GM23338 (cell line): ENCODE data around the gene DPYSL5. TPM values are rescaled to one million over a fixed set of nuclear protein-coding genes. Genes with fewer than 3 reads are reported as not detected.

Experiments
- ATAC-seq: fragments of 200-7000 bp; cut with Tn5 transposase; 3 replicates; pipeline ENCODE4 v1.9.1; 2020
- DNase-seq: peaks from one replicate; pipeline ENCODE4 v3.0.0-alpha.2; 2015; ENCODE audit warnings: low spot score
- H2AFZ ChIP-seq: fragments of 200-600 bp; sonication (generic); 2 replicates; pipeline ENCODE4 v1.8.0; 2016; ENCODE audit warnings: antibody characterized with exemption, mild to moderate bottlenecking, moderate library complexity
- H3F3A ChIP-seq: fragments of 200-600 bp; sonication (generic); replicated peaks from 2 replicates; pipeline ENCODE4 v1.8.0; 2017; ENCODE audit warnings: antibody characterized with exemption, mixed run types, low read depth
- H3K27ac ChIP-seq: fragments of 200-600 bp; sonication (generic); 2 replicates; pipeline ENCODE4 v1.6.1; 2016; ENCODE audit warnings: low read depth
- H3K27me3 ChIP-seq: fragments of 200-600 bp; sonication (generic); 2 replicates; pipeline ENCODE4 v1.8.0; 2016; ENCODE audit warnings: mild to moderate bottlenecking, mixed run types, moderate library complexity; ENCODE audit not compliant: insufficient read depth
- H3K36me3 ChIP-seq: fragments of 200-600 bp; sonication (generic); 2 replicates; pipeline ENCODE4 v1.8.0; 2016; ENCODE audit warnings: mild to moderate bottlenecking; ENCODE audit not compliant: insufficient read depth
- H3K4me1 ChIP-seq: fragments of 200-600 bp; sonication (generic); 2 replicates; pipeline ENCODE4 v1.8.0; 2016; ENCODE audit warnings: mild to moderate bottlenecking, moderate library complexity; ENCODE audit not compliant: insufficient read depth
- H3K4me2 ChIP-seq: fragments of 200-600 bp; sonication (generic); 2 replicates; pipeline ENCODE4 v1.7.1; 2017; ENCODE audit warnings: mixed run types
- H3K4me3 ChIP-seq: fragments of 200-600 bp; sonication (generic); 2 replicates; pipeline ENCODE4 v1.6.1; 2016; ENCODE audit warnings: mixed run types
- H3K79me2 ChIP-seq: fragments of 200-600 bp; sonication (generic); replicated peaks from 2 replicates; pipeline ENCODE4 v1.8.0; 2017; ENCODE audit warnings: mild to moderate bottlenecking; ENCODE audit not compliant: insufficient read depth
- H3K9me2 ChIP-seq: fragments of 200-600 bp; sonication (generic); 2 replicates; pipeline ENCODE4 v1.8.0; 2017; ENCODE audit not compliant: insufficient read depth
- H4K20me1 ChIP-seq: fragments of 200-600 bp; sonication (generic); replicated peaks from 2 replicates; pipeline ENCODE4 v1.8.0; 2017; ENCODE audit warnings: mild to moderate bottlenecking; ENCODE audit not compliant: insufficient read depth
- H3K27ac Mint-ChIP-seq: 2 replicates; pipeline ENCODE4 v1.8.0; 2020; ENCODE audit warnings: inconsistent platforms, mild to moderate bottlenecking, moderate library complexity, mixed read lengths
- H3K27me3 Mint-ChIP-seq: 3 replicates; pipeline ENCODE4 v1.8.0; 2022; ENCODE audit warnings: low read depth, mild to moderate bottlenecking, moderate library complexity, mixed read lengths, inconsistent platforms; ENCODE audit not compliant: insufficient read depth, poor library complexity
- H3K36me3 Mint-ChIP-seq: 3 replicates; pipeline ENCODE4 v1.8.0; 2021; ENCODE audit warnings: low read depth, mild to moderate bottlenecking, inconsistent platforms, moderate library complexity, mixed read lengths
- H3K4me1 Mint-ChIP-seq: 3 replicates; pipeline ENCODE4 v1.8.0; 2020; ENCODE audit warnings: mild to moderate bottlenecking, inconsistent platforms, mixed read lengths
- H3K4me3 Mint-ChIP-seq: 3 replicates; pipeline ENCODE4 v1.8.0; 2021; ENCODE audit warnings: moderate library complexity, mild to moderate bottlenecking, inconsistent platforms, mixed read lengths
- H3K9me3 Mint-ChIP-seq: 3 replicates; pipeline ENCODE4 v1.8.0; 2020; ENCODE audit warnings: moderate library complexity, mild to moderate bottlenecking, inconsistent platforms, mixed read lengths
- CTCF ChIP-seq, 2 experiments: fragments of 200-600 bp in 1 of 2; sonication (generic) in 1 of 2; conservative IDR thresholded peaks; 2 replicates each; pipeline versions ENCODE4 v1.5.1 to v1.6.1; 2016 to 2017; ENCODE audit warnings: antibody characterized with exemption in 2 of 2, low read depth in 2 of 2, mild to moderate bottlenecking in 2 of 2, moderate library complexity in 1 of 2
- ETS1 ChIP-seq: IDR thresholded peaks from 2 replicates; pipeline ENCODE4 v1.6.1; 2016; ENCODE audit warnings: antibody characterized with exemption
- EZH2 ChIP-seq: fragments of 200-600 bp; sonication (generic); IDR thresholded peaks from one replicate; pipeline ENCODE4 v1.8.0; 2017; ENCODE audit warnings: antibody characterized with exemption, mild to moderate bottlenecking, low read depth; ENCODE audit not compliant: unreplicated experiment
- POLR2AphosphoS5 ChIP-seq: IDR thresholded peaks from 2 replicates; pipeline ENCODE4 v1.6.1; 2016; ENCODE audit warnings: antibody characterized with exemption, low read depth
- STAT1 ChIP-seq: IDR thresholded peaks from one replicate; pipeline ENCODE4 v1.6.1; 2016; ENCODE audit warnings: antibody characterized with exemption; ENCODE audit not compliant: unreplicated experiment
- polyA plus RNA-seq: library from polyadenylated mRNA; unstranded; fragments of >200 nt; fragmentation: Nextera tagmentation; extraction: Ambion mirVana; gene quantifications from 2 replicates; pipeline ENCODE4 v1.2.1, GENCODE V29; 2016
- total RNA-seq: library from RNA; depleted of rRNA; stranded (reverse); fragments of >200 nt; shearing (Covaris generic); gene quantifications from 2 replicates; pipeline ENCODE4 v1.2.3, GENCODE V29; 2014
- TF ChIP-seq, protein P1 (sequence below): fragments of 250-450 bp; sonication (Bioruptor Pico); IDR thresholded peaks from 2 replicates; pipeline ENCODE4 v1.5.0; 2020; ENCODE audit warnings: mild to moderate bottlenecking, moderate library complexity

DPYSL5 gene
- total and polyA plus RNA-seq, 2 experiments from 2014 or later = 3.1 to 8.1 TPM

- no peaks in the 10 kb centered on the region for H3K4me1 ChIP-seq
- no peak overlapping the region for H3K4me3 Mint-ChIP-seq
- no peak overlapping the region for H3K27ac Mint-ChIP-seq
- no peaks in the 10 kb centered on the region for H3K9me2 ChIP-seq
- DNase-seq = peak; percentile 12
- TF ChIP-seq EZH2 = no peak
- TF ChIP-seq STAT1 = no peak
- TF ChIP-seq, protein P1, sequence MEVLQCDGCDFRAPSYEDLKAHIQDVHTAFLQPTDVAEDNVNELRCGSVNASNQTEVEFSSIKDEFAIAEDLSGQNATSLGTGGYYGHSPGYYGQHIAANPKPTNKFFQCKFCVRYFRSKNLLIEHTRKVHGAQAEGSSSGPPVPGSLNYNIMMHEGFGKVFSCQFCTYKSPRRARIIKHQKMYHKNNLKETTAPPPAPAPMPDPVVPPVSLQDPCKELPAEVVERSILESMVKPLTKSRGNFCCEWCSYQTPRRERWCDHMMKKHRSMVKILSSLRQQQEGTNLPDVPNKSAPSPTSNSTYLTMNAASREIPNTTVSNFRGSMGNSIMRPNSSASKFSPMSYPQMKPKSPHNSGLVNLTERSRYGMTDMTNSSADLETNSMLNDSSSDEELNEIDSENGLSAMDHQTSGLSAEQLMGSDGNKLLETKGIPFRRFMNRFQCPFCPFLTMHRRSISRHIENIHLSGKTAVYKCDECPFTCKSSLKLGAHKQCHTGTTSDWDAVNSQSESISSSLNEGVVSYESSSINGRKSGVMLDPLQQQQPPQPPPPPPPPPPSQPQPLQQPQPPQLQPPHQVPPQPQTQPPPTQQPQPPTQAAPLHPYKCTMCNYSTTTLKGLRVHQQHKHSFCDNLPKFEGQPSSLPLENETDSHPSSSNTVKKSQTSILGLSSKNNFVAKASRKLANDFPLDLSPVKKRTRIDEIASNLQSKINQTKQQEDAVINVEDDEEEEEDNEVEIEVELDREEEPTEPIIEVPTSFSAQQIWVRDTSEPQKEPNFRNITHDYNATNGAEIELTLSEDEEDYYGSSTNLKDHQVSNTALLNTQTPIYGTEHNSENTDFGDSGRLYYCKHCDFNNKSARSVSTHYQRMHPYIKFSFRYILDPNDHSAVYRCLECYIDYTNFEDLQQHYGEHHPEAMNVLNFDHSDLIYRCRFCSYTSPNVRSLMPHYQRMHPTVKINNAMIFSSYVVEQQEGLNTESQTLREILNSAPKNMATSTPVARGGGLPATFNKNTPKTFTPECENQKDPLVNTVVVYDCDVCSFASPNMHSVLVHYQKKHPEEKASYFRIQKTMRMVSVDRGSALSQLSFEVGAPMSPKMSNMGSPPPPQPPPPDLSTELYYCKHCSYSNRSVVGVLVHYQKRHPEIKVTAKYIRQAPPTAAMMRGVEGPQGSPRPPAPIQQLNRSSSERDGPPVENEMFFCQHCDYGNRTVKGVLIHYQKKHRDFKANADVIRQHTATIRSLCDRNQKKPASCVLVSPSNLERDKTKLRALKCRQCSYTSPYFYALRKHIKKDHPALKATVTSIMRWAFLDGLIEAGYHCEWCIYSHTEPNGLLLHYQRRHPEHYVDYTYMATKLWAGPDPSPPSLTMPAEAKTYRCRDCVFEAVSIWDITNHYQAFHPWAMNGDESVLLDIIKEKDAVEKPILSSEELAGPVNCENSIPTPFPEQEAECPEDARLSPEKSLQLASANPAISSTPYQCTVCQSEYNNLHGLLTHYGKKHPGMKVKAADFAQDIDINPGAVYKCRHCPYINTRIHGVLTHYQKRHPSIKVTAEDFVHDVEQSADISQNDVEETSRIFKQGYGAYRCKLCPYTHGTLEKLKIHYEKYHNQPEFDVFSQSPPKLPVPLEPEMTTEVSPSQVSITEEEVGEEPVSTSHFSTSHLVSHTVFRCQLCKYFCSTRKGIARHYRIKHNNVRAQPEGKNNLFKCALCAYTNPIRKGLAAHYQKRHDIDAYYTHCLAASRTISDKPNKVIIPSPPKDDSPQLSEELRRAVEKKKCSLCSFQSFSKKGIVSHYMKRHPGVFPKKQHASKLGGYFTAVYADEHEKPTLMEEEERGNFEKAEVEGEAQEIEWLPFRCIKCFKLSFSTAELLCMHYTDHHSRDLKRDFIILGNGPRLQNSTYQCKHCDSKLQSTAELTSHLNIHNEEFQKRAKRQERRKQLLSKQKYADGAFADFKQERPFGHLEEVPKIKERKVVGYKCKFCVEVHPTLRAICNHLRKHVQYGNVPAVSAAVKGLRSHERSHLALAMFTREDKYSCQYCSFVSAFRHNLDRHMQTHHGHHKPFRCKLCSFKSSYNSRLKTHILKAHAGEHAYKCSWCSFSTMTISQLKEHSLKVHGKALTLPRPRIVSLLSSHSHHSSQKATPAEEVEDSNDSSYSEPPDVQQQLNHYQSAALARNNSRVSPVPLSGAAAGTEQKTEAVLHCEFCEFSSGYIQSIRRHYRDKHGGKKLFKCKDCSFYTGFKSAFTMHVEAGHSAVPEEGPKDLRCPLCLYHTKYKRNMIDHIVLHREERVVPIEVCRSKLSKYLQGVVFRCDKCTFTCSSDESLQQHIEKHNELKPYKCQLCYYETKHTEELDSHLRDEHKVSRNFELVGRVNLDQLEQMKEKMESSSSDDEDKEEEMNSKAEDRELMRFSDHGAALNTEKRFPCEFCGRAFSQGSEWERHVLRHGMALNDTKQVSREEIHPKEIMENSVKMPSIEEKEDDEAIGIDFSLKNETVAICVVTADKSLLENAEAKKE = no peak
- TF ChIP-seq POLR2AphosphoS5 = no peak
- TF ChIP-seq CTCF (conservative IDR thresholded peaks at IDR 0.05; ENCODE audit: low read depth in 2 of 2) = no peak
- no peak for TF ChIP-seq ETS1
- H3K79me2 ChIP-seq = no peaks in the 10 kb centered on the region
- no peak overlapping the region for H2AFZ ChIP-seq
- no peak overlapping the region for H3K4me3 ChIP-seq
- H3K4me1 Mint-ChIP-seq = peaks cover 4% of the 10 kb centered on the region; the same call in 2 of the 3 replicates
- H3K36me3 Mint-ChIP-seq = no peaks in the 10 kb centered on the region
- no peaks in the 10 kb centered on the region for H3K9me3 Mint-ChIP-seq
- H3F3A ChIP-seq = no peaks in the 10 kb centered on the region
- peak; percentile 39; the same call in 2 of the 3 replicates for ATAC-seq
- H3K4me2 ChIP-seq = no peak overlapping the region
- no peaks in the 10 kb centered on the region for H4K20me1 ChIP-seq
- no peaks in the 10 kb centered on the region for H3K27me3 ChIP-seq
- H3K27ac ChIP-seq = no peak overlapping the region
- H3K27me3 Mint-ChIP-seq = peaks cover 1% of the 10 kb centered on the region
- no peaks in the 10 kb centered on the region for H3K36me3 ChIP-seq
Observed at GRCh38 chr2:26997394-26997793, 149.5 kb downstream of the DPYSL5 start.
